Epithelial cell of proximal tubule (primary cell): Measurements from ENCODE around the gene TLDC2. TPM values are rescaled to one million over a fixed set of nuclear protein-coding genes. Genes with fewer than 3 reads are reported as not detected.
"Not testable (repeated sequence)": the region's sequence is repeated elsewhere in the genome, so short reads cannot be mapped to it uniquely, and the experiment has no call there.

Experiments used
- DNase-seq: peaks from one replicate; pipeline ENCODE4 v3.0.0-alpha.2; 2011; ENCODE audit warnings: low read depth
- H3K4me3 ChIP-seq: 2 replicates; pipeline ENCODE4 v1.5.1; 2011; ENCODE audit warnings: low read depth, mild to moderate bottlenecking, low read length
- total RNA-seq: library from RNA; depleted of rRNA; stranded (reverse); fragments of >200 nt; gene quantifications from 2 replicates; pipeline ENCODE4 v1.2.3, GENCODE V29; 2015
- TF ChIP-seq, protein P1 (sequence below): conservative IDR thresholded peaks from 2 replicates; pipeline ENCODE4 v1.5.1; 2012; ENCODE audit warnings: low read depth, mild to moderate bottlenecking, low read length

The TLDC2 gene
- total RNA-seq, 1 donor from 2014 or later, result 0.17 TPM

DNA sequence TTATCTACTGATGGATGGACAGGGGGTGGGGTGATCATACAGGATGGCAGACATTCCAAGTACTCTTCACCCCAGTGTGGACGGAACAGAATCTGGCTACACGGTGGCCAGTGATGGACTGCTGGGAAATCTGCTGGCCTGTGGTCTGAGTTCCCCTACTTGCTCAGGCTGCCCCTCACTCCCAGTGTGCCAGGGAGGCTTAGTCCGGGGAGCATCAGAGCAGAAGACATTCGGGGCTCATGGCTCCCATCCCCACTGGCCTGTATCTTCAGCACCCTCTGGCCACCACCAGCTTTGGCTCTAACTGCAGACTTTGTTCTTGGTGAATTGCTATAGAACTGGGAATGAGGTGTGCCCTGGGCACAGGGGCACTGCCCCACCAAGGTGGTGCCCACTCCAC, 15.3 kb downstream of the TLDC2 start:
- DNase-seq, result no peak
- TF ChIP-seq, protein P1, sequence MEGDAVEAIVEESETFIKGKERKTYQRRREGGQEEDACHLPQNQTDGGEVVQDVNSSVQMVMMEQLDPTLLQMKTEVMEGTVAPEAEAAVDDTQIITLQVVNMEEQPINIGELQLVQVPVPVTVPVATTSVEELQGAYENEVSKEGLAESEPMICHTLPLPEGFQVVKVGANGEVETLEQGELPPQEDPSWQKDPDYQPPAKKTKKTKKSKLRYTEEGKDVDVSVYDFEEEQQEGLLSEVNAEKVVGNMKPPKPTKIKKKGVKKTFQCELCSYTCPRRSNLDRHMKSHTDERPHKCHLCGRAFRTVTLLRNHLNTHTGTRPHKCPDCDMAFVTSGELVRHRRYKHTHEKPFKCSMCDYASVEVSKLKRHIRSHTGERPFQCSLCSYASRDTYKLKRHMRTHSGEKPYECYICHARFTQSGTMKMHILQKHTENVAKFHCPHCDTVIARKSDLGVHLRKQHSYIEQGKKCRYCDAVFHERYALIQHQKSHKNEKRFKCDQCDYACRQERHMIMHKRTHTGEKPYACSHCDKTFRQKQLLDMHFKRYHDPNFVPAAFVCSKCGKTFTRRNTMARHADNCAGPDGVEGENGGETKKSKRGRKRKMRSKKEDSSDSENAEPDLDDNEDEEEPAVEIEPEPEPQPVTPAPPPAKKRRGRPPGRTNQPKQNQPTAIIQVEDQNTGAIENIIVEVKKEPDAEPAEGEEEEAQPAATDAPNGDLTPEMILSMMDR, result no peak
- no peak overlapping the region for H3K4me3 ChIP-seq

GRCh38 chr20:36893801-36894200, 17.9 kb downstream of the TLDC2 start:
- DNase-seq, result no peak
- TF ChIP-seq, protein P1, result no peak
- H3K4me3 ChIP-seq, result no peak overlapping the region

- no peak for DNase-seq
- no peak overlapping the region for H3K4me3 ChIP-seq
- TF ChIP-seq, protein P1, result no peak
Measured at GRCh38 chr20:36895036-36895435, 19.1 kb downstream of the TLDC2 start.

DNA sequence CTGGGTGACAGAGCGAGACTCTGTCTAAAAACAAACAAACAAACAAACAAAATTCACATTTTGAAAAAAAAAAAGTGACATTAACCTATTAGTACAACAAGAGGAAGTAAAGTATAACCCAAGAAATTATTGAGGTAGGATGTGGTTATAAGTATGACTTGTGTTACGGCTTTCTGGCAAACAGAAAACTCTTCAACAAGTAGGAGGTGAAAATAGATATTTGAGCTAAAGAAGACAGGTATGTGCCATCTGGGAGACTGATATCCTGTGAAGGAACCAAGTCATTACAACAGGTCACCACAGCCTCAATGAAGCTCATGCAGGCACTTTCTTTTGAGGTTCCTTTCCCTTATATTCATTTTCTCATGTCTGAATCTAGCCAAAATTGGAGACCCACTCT, 28.8 kb downstream of the TLDC2 start:
- no peak overlapping the region for H3K4me3 ChIP-seq
- DNase-seq, result no peak
- TF ChIP-seq, protein P1, result no peak

DNA sequence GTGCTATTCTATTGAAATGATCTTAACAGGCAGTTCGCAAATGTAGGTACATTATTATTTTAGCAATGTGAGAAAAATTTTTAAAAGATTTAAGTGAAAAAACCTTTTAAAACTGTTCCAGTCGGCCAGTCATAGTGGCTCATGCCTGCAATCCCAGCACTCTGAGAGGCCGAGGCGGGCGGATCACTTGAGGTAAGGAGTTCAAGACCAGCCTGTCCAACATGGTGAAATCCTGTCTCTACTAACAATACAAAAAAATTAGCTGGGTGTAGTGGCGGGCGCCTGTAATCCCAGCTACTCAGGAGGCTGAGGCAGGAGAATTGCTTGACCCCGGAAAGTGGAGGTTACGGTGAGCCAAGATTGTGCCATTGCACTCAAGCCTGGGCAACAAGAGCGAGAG, 29.6 kb downstream of the TLDC2 start:
- DNase-seq, H3K4me3 ChIP-seq: not testable (repeated sequence)

DNA sequence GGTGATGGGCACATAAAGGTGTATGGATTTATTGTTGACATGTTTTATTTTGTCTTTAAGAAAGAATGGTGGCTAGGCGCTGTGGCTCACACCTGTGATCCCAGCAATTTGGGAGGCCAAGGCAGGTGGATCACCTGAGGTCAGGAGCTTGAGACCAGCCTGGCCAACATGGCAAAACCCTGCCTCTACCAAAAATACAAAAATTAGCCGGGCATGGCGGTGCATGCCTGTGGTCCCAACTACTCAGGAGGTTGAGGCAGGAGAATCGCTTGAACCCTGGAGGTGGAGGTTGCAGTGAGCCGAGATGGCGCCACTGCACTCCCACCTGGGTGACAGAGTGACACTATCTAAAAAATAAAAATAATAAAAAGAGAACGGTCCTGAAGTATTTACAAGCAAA, 30.1 kb downstream of the TLDC2 start:
- not testable (repeated sequence) for DNase-seq, H3K4me3 ChIP-seq

DNA sequence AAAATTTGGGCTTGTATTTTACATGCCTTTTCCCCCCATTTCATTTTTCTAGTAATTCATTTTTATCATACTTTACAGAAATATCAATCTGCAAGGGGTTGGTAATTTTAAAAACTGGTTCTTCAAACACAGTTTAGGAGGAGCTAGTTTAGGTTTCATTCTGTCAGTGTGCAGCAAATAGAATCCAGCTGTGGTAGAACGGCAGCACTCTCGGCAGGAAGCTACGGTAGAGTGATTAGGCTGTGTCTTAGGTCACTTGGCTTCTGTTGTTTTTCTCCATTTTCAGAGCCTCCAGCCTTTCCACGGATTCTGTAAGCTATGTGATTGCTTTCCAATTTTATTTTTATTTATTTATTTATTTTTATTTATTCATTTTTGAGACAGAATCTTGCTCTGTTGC, 32.7 kb downstream of the TLDC2 start:
- DNase-seq, result no peak
- H3K4me3 ChIP-seq, result no peak overlapping the region
- TF ChIP-seq, protein P1, result no peak

GRCh38 chr20:36916199-36916598, 40.3 kb downstream of the TLDC2 start:
- DNase-seq, result no peak
- no peak overlapping the region for H3K4me3 ChIP-seq
- TF ChIP-seq, protein P1, result no peak
